K562 (cell line): Measurements from ENCODE around the gene VPS26A. TPM values are rescaled to one million over a fixed set of nuclear protein-coding genes. Genes with fewer than 3 reads are reported as not detected.

Source experiments
- CBFB ChIP-seq: sonication (generic); formaldehyde crosslinking; IDR thresholded peaks from 2 replicates; pipeline ENCODE4 v1.4.0; 2020; ENCODE audit warnings: mild to moderate bottlenecking, missing genetic modification reagents
- EHMT2 ChIP-seq: fragments of 450-650 bp; IDR thresholded peaks from 2 replicates; pipeline ENCODE4 v1.6.1; 2018; ENCODE audit warnings: antibody characterized with exemption
- ETS2 ChIP-seq: IDR thresholded peaks from 2 replicates; pipeline ENCODE4 v1.6.1; 2016; ENCODE audit warnings: borderline replicate concordance, missing genetic modification characterization, mild to moderate bottlenecking, moderate library complexity, missing compliant biosample characterization; ENCODE audit not compliant: poor library complexity, severe bottlenecking
- FOXJ2 ChIP-seq: fragments of 200-800 bp; sonication (Bioruptor generic); IDR thresholded peaks from 2 replicates; pipeline ENCODE4 v1.6.1; 2016; ENCODE audit warnings: missing genetic modification characterization, missing compliant biosample characterization
- FOXP4 ChIP-seq: sonication (generic); formaldehyde crosslinking; IDR thresholded peaks from 2 replicates; pipeline ENCODE4 v1.8.0; 2022; ENCODE audit warnings: mild to moderate bottlenecking, missing genetic modification reagents, borderline replicate concordance
- GTF2E2 ChIP-seq: fragments of 200-800 bp; sonication (Bioruptor generic); IDR thresholded peaks from 2 replicates; pipeline ENCODE4 v1.6.1; 2016; ENCODE audit warnings: missing genetic modification characterization, missing compliant biosample characterization
- LEF1 ChIP-seq: fragments of 450-650 bp; IDR thresholded peaks from 2 replicates; pipeline ENCODE4 v1.6.1; 2016; ENCODE audit warnings: mild to moderate bottlenecking
- MTA3 ChIP-seq: fragments of 450-650 bp; formaldehyde crosslinking; IDR thresholded peaks from 2 replicates; pipeline ENCODE4 v1.6.1; 2017; ENCODE audit warnings: mild to moderate bottlenecking, borderline replicate concordance
- NFE2L1 ChIP-seq: fragments of 450-650 bp; IDR thresholded peaks from 2 replicates; pipeline ENCODE4 v1.6.1; 2016; ENCODE audit warnings: missing genetic modification characterization, low read depth, mild to moderate bottlenecking, missing compliant biosample characterization, moderate library complexity, borderline replicate concordance
- PTTG1 ChIP-seq: fragments of 450-650 bp; IDR thresholded peaks from 2 replicates; pipeline ENCODE4 v1.6.1; 2016; ENCODE audit warnings: low read depth, mild to moderate bottlenecking, missing genetic modification characterization, missing compliant biosample characterization
- YY1 ChIP-seq, 3 experiments: IDR thresholded peaks; 2 replicates each; pipeline ENCODE4 v1.6.1; 2011; ENCODE audit warnings: low read length in 2 of 3, mild to moderate bottlenecking in 2 of 3, moderate library complexity in 2 of 3, borderline replicate concordance in 1 of 3, control low read depth in 1 of 3, low read depth in 1 of 3; ENCODE audit not compliant: insufficient read depth in 3 of 3, insufficient replicate concordance in 2 of 3, control insufficient read depth in 1 of 3, insufficient read length in 1 of 3; ENCODE audit errors: extremely low read depth in 1 of 3
- ZFP36 ChIP-seq: fragments of 150-350 bp; IDR thresholded peaks from 2 replicates; pipeline ENCODE4 v1.6.1; 2018; ENCODE audit warnings: low read length, low read depth; ENCODE audit not compliant: partially characterized antibody
- ZNF764 ChIP-seq: fragments of 250-450 bp; sonication (Bioruptor Pico); IDR thresholded peaks from 2 replicates; pipeline ENCODE4 v1.4.0; 2020; ENCODE audit warnings: low read depth, mild to moderate bottlenecking, moderate library complexity
- polyA plus RNA-seq, 8 experiments: library from polyadenylated mRNA; depleted of rRNA in 4 of 8; stranded (reverse) in 5 of 8; unstranded in 3 of 8; fragments of >200 nt; fragmentation: Nextera tagmentation in 2 of 8; fragmentation: Illumina TruSeq in 1 of 8; extraction: Ambion mirVana in 2 of 8; extraction: Trizol in 1 of 8; gene quantifications; 2 replicates each; pipeline versions ENCODE4 v1.2.1 to v1.2.3, GENCODE V29; 2011 to 2014; ENCODE audit warnings: inconsistent platforms in 1 of 8, missing spikeins in 1 of 8
- total RNA-seq, 7 experiments: library from RNA; depleted of rRNA in 6 of 7; stranded (reverse); fragments of >200 nt in 6 of 7; fragmentation: Illumina TruSeq in 2 of 7; extraction: Trizol in 2 of 7; gene quantifications; 2 replicates each; pipeline versions ENCODE4 v1.2.1 to v1.2.3, GENCODE V29; 2011 to 2021; ENCODE audit warnings: low replicate concordance in 1 of 7
- TF ChIP-seq, protein P1 (sequence below): fragments of 250-450 bp; sonication (Bioruptor Pico); IDR thresholded peaks from 2 replicates; pipeline ENCODE4 v1.4.0; 2020; ENCODE audit warnings: mild to moderate bottlenecking
- TF ChIP-seq, protein P2 (sequence below): sonication (generic); formaldehyde crosslinking; IDR thresholded peaks from 2 replicates; pipeline ENCODE4 v1.8.0; 2023; ENCODE audit warnings: missing genetic modification reagents, mild to moderate bottlenecking, borderline replicate concordance

The VPS26A gene
- total and polyA plus RNA-seq, 9 of the 15 experiments (the other 6 are each of a cell fraction or from before 2014, with no cell fraction given) = 47.1 to 137 (median 69.3) TPM

DNA sequence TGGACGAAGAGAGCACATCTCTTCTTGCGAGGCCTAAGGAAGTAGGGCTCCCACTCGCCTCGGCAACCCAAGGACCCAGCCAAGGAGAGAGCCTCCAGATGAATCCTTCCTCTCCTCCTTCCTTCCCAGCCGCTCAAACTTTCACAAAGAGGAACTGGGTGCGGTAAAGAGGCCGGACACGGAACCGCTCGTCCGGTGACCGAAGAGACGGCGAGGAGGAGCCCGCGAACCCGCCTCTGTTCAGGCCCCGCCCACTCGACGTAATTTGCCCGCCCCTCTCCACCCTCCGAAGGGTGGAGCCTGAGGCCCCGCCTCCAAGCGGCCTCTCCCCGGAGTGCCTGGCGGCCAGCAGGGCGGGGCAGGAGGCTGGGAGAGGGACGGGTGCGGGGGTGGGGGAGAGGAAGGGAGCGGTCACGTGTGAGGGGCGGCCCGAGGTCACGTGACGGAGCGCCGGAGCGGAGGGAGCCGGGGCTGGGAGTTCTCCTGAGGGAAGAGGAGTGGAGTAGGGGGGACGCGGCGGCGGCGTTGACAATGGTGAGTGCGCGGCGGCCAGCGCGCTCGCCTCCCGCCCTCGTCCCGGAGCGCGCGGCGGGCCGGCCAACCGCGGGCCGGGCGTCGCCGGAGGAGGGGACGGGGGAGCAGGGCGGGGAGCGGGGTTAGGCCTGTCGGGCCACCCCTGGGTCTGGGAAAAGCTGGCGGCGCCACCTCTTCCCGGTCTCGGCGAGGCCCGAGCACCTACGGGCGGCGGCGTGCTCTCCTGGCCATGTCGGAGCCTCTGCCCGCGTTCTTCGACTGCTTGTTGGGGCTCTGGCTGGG is at the start of gene VPS26A (continued):
- TF ChIP-seq FOXP4 (0 out of 2 replicates have a peak, but pooled peaks have one; percentile 16), EHMT2 (no peak), YY1 (IDR thresholded peaks at IDR 0.05; ENCODE audit: borderline replicate concordance in 1 of 3, control insufficient read depth in 1 of 3, extremely low read depth in 1 of 3, insufficient read depth in 3 of 3, insufficient read length in 1 of 3, insufficient replicate concordance in 2 of 3, low read depth in 1 of 3, low read length in 2 of 3) (peak in 2 of 3 experiments; percentile 6 to 21), ZNF764 (no peak), FOXJ2 (peak; percentile 7; the same call in 1 of the 2 replicates), MTA3 (peak; percentile 83; the same call in 1 of the 2 replicates), LEF1 (peak; percentile 78; the same call in 1 of the 2 replicates), CBFB (CRISPR knock-in tag) (peak; percentile 58; the same call in 1 of the 2 replicates), GTF2E2 (peak; percentile 94), ETS2 (no peak), PTTG1 (tag) (no peak), ZFP36 (peak; percentile 5), NFE2L1 (tag) (no peak)
- TF ChIP-seq, protein P1, sequence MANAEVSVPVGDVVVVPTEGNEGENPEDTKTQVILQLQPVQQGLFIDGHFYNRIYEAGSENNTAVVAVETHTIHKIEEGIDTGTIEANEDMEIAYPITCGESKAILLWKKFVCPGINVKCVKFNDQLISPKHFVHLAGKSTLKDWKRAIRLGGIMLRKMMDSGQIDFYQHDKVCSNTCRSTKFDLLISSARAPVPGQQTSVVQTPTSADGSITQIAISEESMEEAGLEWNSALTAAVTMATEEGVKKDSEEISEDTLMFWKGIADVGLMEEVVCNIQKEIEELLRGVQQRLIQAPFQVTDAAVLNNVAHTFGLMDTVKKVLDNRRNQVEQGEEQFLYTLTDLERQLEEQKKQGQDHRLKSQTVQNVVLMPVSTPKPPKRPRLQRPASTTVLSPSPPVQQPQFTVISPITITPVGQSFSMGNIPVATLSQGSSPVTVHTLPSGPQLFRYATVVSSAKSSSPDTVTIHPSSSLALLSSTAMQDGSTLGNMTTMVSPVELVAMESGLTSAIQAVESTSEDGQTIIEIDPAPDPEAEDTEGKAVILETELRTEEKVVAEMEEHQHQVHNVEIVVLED = peak; percentile 43; the same call in 1 of the 2 replicates
- TF ChIP-seq, protein P2, sequence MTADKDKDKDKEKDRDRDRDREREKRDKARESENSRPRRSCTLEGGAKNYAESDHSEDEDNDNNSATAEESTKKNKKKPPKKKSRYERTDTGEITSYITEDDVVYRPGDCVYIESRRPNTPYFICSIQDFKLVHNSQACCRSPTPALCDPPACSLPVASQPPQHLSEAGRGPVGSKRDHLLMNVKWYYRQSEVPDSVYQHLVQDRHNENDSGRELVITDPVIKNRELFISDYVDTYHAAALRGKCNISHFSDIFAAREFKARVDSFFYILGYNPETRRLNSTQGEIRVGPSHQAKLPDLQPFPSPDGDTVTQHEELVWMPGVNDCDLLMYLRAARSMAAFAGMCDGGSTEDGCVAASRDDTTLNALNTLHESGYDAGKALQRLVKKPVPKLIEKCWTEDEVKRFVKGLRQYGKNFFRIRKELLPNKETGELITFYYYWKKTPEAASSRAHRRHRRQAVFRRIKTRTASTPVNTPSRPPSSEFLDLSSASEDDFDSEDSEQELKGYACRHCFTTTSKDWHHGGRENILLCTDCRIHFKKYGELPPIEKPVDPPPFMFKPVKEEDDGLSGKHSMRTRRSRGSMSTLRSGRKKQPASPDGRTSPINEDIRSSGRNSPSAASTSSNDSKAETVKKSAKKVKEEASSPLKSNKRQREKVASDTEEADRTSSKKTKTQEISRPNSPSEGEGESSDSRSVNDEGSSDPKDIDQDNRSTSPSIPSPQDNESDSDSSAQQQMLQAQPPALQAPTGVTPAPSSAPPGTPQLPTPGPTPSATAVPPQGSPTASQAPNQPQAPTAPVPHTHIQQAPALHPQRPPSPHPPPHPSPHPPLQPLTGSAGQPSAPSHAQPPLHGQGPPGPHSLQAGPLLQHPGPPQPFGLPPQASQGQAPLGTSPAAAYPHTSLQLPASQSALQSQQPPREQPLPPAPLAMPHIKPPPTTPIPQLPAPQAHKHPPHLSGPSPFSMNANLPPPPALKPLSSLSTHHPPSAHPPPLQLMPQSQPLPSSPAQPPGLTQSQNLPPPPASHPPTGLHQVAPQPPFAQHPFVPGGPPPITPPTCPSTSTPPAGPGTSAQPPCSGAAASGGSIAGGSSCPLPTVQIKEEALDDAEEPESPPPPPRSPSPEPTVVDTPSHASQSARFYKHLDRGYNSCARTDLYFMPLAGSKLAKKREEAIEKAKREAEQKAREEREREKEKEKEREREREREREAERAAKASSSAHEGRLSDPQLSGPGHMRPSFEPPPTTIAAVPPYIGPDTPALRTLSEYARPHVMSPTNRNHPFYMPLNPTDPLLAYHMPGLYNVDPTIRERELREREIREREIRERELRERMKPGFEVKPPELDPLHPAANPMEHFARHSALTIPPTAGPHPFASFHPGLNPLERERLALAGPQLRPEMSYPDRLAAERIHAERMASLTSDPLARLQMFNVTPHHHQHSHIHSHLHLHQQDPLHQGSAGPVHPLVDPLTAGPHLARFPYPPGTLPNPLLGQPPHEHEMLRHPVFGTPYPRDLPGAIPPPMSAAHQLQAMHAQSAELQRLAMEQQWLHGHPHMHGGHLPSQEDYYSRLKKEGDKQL (CRISPR knock-in tag) = no peak
